Natural killer cell treated with Interleukin-12 subunit alpha and Interleukin-12 subunit beta and Interleukin-15 and Interleukin-18, amount 100 ng/mL, for 72 hours (primary cell): ENCODE measurements around the gene ZNF839. TPM values are rescaled to one million over a fixed set of nuclear protein-coding genes. Genes with fewer than 3 reads are reported as not detected.
A peak's percentile ranks its signal among the peaks of the same experiment; 100 is the strongest.
"Not testable (repeated sequence)": the region's sequence is repeated elsewhere in the genome, so short reads cannot be mapped to it uniquely, and the experiment has no call there.

Experiments used
- ATAC-seq, 2 donors: fragments of 150-1000 bp; cut with Tn5 transposase in 1 of 2; sonication (Bioruptor Pico), chemical (Tn5 transposase) in 1 of 2; 2 replicates each; pipeline ENCODE4 v1.10.0; 2021
- DNase-seq: peaks from one replicate; pipeline ENCODE4 v3.0.0; 2022; ENCODE audit warnings: low spot score
- H3K27ac Mint-ChIP-seq, 2 donors: 1 replicate in 1 of 2; 2 replicates in 1 of 2; pipeline ENCODE4 v1.8.0; 2022; ENCODE audit warnings: mixed read lengths in 2 of 2, mild to moderate bottlenecking in 1 of 2, moderate library complexity in 1 of 2
- H3K27me3 Mint-ChIP-seq, 2 donors: 1 replicate in 1 of 2; 2 replicates in 1 of 2; pipeline ENCODE4 v1.8.0; 2022; ENCODE audit warnings: mixed read lengths in 2 of 2
- H3K36me3 Mint-ChIP-seq: one replicate; pipeline ENCODE4 v1.8.0; 2022; ENCODE audit warnings: mixed read lengths
- H3K4me1 Mint-ChIP-seq, 2 donors: 1 replicate in 1 of 2; 2 replicates in 1 of 2; pipeline ENCODE4 v1.8.0; 2022; ENCODE audit warnings: low read depth in 2 of 2, mixed read lengths in 2 of 2, mild to moderate bottlenecking in 1 of 2
- H3K4me3 Mint-ChIP-seq: one replicate; pipeline ENCODE4 v1.8.0; 2022; ENCODE audit warnings: mixed read lengths
- H3K9me3 Mint-ChIP-seq: 2 replicates; pipeline ENCODE4 v1.8.0; 2022; ENCODE audit warnings: mixed read lengths
- total RNA-seq, 2 donors: library from RNA; stranded (reverse); gene quantifications; one replicate each; pipeline ENCODE4 v1.2.3, GENCODE V29; 2022

The ZNF839 gene
- total RNA-seq, 2 donors from 2014 or later = 10.5 to 23.8 TPM

DNA sequence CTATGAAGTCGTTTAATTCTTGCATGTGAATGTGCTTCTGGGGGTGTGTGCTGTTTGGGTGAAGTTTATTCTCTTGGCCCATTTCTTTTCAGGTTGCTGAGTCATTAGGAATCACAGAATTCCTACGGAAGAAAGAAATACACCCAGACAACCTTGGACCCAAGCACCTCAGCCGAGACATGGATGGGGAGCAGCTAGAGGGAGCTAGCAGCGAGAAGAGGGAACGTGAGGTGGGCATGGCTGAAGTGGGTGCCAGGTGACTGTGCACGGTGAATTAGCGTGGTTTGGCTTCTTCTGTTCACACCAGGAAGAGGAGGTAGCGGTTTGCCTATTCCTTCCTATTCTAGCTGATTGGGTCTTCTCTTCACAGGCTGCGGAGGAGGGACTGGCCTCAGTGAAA lies 19.2 kb downstream of the ZNF839 start:
- Mint-ChIP-seq H3K36me3 (peaks cover 4% of the 10 kb centered on the region), H3K27ac (no peak overlapping the region), H3K27me3 (no peaks in the 10 kb centered on the region), H3K4me3 (no peak overlapping the region), H3K9me3 (no peaks in the 10 kb centered on the region), H3K4me1 (no peaks in the 10 kb centered on the region)
- ATAC-seq (no peak), DNase-seq (no peak)

DNA sequence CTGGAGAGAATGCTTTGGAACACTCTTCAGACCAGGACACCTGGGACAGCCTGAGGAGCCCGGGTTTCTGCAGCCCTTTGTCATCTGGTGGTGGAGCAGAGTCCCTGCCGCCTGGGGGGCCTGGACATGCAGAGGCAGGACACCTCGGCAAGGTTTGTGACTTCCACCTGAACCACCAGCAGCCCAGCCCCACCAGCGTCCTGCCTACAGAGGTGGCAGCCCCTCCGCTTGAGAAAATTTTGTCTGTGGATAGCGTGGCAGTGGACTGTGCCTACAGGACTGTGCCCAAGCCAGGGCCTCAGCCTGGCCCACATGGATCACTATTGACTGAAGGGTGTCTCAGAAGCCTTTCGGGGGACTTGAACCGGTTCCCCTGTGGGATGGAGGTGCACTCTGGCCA lies 22.0 kb downstream of the ZNF839 start:
- H3K4me1 Mint-ChIP-seq = no peaks in the 10 kb centered on the region
- H3K27ac Mint-ChIP-seq = no peak overlapping the region
- ATAC-seq (no peak), DNase-seq (no peak)
- no peak overlapping the region for H3K4me3 Mint-ChIP-seq
- no peaks in the 10 kb centered on the region for H3K27me3 Mint-ChIP-seq
- peaks cover 8% of the 10 kb centered on the region for H3K36me3 Mint-ChIP-seq
- H3K9me3 Mint-ChIP-seq = no peaks in the 10 kb centered on the region

DNA sequence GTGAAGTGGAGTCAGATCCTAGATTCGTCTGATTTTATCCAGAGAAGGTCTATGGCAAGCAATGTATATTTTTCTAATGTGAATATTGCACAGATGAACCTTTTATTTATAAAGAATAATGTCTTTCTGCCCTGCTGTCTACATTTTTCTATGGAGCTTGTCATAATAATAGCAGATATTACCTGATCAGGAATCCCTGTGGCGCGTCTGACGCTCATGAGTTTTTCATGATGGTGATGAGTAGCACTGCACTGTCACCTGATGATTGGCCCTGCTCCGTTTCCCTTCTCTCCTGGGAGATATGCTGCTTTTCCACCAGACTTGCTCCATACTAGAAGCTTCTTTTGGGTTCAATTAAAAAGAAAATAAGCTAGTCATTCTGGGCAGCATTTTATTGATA lies 22.7 kb downstream of the ZNF839 start:
- H3K9me3 Mint-ChIP-seq = no peaks in the 10 kb centered on the region
- H3K27ac Mint-ChIP-seq = no peak overlapping the region
- H3K4me3 Mint-ChIP-seq = no peak overlapping the region
- no peak for ATAC-seq
- DNase-seq = no peak
- peaks cover 8% of the 10 kb centered on the region for H3K36me3 Mint-ChIP-seq
- H3K27me3 Mint-ChIP-seq = no peaks in the 10 kb centered on the region
- no peaks in the 10 kb centered on the region for H3K4me1 Mint-ChIP-seq

DNA sequence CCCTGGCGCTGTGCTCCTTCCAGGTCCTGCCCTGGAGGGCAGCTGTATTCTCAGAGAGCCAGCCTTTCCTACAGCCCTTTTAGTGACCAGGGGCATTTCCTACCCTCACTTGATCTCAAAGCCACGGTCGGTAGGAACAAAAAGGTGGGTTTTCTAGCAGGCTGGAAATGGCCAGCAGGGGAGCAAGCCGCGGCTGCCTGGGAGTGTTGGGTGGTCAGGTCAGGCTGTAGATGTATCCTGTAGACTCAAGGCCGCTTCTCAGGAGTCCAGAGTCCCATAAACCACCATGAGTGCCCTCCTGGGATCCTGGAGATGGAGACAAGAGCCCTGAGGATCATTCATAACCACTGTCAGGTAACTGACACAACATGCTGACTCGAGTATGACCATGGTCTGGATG lies 24.5 kb downstream of the ZNF839 start:
- peaks cover 8% of the 10 kb centered on the region for H3K36me3 Mint-ChIP-seq
- no peaks in the 10 kb centered on the region for H3K9me3 Mint-ChIP-seq
- H3K27me3 Mint-ChIP-seq = no peaks in the 10 kb centered on the region
- DNase-seq = no peak
- no peak overlapping the region for H3K4me3 Mint-ChIP-seq
- H3K27ac Mint-ChIP-seq = no peak overlapping the region
- no peak for ATAC-seq
- no peaks in the 10 kb centered on the region for H3K4me1 Mint-ChIP-seq

DNA sequence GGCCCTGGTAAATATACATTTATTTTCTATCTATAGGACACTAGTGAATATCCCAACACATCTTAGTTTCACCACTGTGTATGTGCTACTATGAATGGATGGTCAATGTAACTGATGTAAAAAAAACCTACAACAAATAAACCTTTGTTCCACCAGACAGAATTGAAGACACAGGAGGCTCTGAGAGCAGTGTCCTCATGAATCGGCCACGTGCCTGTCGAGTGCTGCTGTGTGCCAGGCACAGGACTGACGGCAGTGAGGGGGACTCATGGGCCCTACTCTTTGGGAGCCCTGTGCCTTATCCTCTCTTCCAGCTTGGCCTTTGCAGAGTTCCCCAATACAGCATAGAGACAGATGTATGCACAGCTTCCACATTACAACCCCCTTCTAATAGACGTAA lies 24.9 kb downstream of the ZNF839 start:
- ATAC-seq (no peak), DNase-seq (no peak)
- H3K4me3 Mint-ChIP-seq = no peak overlapping the region
- H3K27me3 Mint-ChIP-seq = no peaks in the 10 kb centered on the region
- H3K4me1 Mint-ChIP-seq = no peaks in the 10 kb centered on the region
- peaks cover 8% of the 10 kb centered on the region for H3K36me3 Mint-ChIP-seq
- peak overlapping the region in 1 of 2 donors; percentile 62 for H3K27ac Mint-ChIP-seq
- no peaks in the 10 kb centered on the region for H3K9me3 Mint-ChIP-seq

DNA sequence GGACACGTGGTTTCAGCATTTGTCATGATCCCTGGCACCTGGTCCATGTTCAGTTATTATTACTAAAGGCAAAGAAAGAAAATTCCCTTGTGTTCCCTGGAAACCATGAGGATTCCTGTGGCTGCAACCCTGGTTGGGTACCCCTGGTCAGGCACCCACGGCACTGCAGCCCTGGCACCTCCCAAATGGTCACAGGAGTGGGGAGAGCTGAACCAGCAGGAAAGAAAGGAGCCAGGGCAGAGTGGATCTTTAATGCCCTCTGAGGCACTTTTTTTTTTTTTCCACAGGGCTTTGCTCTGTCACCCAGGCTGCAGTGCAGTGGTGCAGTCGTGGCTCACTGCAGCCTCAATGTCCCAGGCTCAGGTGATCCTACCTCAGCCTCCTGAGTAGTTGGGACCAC lies 25.7 kb downstream of the ZNF839 start:
- ATAC-seq (no peak), DNase-seq (no peak)
- no peak overlapping the region for H3K4me3 Mint-ChIP-seq
- no peaks in the 10 kb centered on the region for H3K27me3 Mint-ChIP-seq
- peaks cover 8% of the 10 kb centered on the region for H3K36me3 Mint-ChIP-seq
- H3K4me1 Mint-ChIP-seq = no peaks in the 10 kb centered on the region
- no peaks in the 10 kb centered on the region for H3K9me3 Mint-ChIP-seq
- peak overlapping the region in 1 of 2 donors; percentile 62 for H3K27ac Mint-ChIP-seq

DNA sequence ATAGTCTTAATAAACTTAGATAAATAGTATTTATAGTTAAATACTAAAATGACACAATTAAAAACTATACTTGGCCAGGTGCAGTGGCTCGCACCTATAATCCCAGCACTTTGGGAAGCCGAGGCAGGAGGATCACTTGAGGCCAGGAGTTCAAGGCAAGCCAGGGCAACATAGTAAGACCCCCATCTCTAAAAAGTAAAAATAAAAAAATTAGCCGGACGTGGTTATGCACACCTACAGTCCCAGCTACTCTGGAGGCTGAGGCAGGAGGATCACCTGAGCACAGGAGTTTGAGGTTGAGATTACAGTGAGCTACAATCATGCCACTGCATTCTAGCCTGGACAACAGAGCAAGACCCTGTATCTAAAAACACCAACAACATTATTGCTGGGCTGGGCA lies 27.1 kb downstream of the ZNF839 start:
- H3K27ac Mint-ChIP-seq = no peak overlapping the region
- H3K9me3 Mint-ChIP-seq = no peaks in the 10 kb centered on the region
- no peaks in the 10 kb centered on the region for H3K27me3 Mint-ChIP-seq
- ATAC-seq (no peak), DNase-seq (no peak)
- H3K4me1 Mint-ChIP-seq = no peaks in the 10 kb centered on the region
- H3K4me3 Mint-ChIP-seq = no peak overlapping the region
- H3K36me3 Mint-ChIP-seq = peaks cover 8% of the 10 kb centered on the region

DNA sequence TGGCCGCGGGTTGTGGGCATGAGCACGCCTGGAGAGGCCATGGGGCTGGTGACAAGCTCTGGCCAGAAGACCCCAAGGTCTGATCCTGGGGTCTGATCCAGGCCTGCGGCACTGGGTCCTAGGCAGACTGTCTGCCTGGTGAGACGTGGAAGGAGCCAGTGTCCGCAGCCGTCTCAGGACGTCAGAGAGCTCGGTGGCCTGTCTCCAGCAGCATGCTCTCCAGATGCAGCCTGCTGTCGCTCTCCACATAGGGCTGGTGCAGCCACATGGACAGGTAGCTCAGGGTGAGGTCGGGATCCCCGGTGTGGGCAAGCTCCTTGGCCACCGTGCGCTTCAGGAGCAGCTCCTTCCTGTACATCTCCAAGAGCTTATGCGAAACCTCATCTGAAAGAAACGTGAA lies 28.8 kb downstream of the ZNF839 start:
- Mint-ChIP-seq H3K4me1 (peaks cover 0 to 4% of the 10 kb centered on the region in 2 donors), H3K9me3 (no peaks in the 10 kb centered on the region), H3K27me3 (no peaks in the 10 kb centered on the region), H3K27ac (no peak overlapping the region), H3K4me3 (no peak overlapping the region), H3K36me3 (peaks cover 4% of the 10 kb centered on the region)
- ATAC-seq (no peak), DNase-seq (no peak)

DNA sequence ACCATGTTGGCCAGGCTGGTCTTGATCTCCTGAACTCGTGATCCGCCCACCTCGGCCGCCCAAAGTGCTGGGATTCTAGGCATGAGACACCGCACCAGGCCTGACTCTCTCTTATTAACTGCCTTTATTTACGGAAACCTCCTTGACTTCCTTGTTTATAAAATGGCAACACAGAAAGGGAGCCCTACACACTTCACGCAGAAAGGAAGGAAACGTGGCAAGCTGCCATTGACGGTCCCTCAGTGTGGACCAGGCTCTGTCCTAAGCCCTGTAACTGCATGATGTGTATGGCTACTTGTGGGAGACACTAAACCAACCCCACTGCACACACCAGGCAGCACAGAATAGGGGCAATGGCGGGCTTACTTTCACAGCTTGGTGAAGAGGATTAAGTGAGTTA lies 31.5 kb downstream of the ZNF839 start:
- Mint-ChIP-seq H3K4me3 (no peak overlapping the region), H3K27ac (no peak overlapping the region), H3K9me3 (no peaks in the 10 kb centered on the region), H3K27me3 (no peaks in the 10 kb centered on the region), H3K36me3 (no peaks in the 10 kb centered on the region), H3K4me1 (peaks cover 0 to 4% of the 10 kb centered on the region in 2 donors)
- ATAC-seq = no peak
- no peak for DNase-seq

DNA sequence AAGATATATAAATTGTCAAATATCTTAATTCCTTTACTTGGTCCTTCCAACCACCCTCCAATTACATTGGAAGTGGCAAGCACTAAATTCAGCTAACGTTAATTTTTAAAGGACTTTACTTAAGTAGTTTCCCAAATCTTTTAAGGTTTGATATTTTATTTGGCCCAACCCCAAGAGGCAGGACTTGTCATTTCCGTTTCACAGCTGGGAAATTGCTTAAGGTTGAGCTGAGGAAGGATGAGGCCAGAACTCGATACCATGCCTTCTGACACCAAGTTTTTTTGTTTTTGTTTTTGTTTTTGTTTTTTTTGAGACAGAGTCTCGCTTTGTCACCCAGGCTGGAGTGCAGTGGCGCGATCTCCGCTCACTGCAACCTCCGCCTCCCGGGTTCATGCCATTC lies 32.0 kb downstream of the ZNF839 start:
- not testable (repeated sequence) for ATAC-seq

DNA sequence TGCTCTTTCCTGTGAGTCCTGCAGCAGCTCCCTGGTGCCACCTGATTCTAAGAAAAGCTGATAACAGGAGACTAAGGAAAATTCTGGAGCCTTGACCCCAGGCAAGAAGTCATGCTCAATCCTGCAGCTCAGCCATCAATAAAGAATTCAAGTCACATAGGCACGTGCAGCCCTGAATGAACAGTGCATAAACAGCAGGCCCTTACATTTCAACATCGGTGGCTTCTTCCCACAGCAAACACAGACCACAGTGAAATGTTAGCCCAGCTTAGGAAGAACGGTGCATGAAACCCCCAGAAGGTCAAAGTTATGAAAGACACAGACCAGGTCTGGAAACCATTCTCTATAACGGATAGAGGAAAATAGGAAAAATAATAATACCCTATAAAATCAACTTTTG lies 32.7 kb downstream of the ZNF839 start:
- no peaks in the 10 kb centered on the region for H3K27me3 Mint-ChIP-seq
- no peak overlapping the region for H3K4me3 Mint-ChIP-seq
- H3K36me3 Mint-ChIP-seq = peaks cover 1% of the 10 kb centered on the region
- no peak for ATAC-seq
- H3K9me3 Mint-ChIP-seq = no peaks in the 10 kb centered on the region
- no peak for DNase-seq
- H3K27ac Mint-ChIP-seq = no peak overlapping the region
- H3K4me1 Mint-ChIP-seq = peaks cover 0 to 4% of the 10 kb centered on the region in 2 donors

More for the DNA sequence above, 32.0 kb downstream of the ZNF839 start:
- H3K4me1 Mint-ChIP-seq, H3K4me3 Mint-ChIP-seq, H3K36me3 Mint-ChIP-seq, DNase-seq, H3K27me3 Mint-ChIP-seq, H3K27ac Mint-ChIP-seq, H3K9me3 Mint-ChIP-seq: not testable (repeated sequence)

DNA sequence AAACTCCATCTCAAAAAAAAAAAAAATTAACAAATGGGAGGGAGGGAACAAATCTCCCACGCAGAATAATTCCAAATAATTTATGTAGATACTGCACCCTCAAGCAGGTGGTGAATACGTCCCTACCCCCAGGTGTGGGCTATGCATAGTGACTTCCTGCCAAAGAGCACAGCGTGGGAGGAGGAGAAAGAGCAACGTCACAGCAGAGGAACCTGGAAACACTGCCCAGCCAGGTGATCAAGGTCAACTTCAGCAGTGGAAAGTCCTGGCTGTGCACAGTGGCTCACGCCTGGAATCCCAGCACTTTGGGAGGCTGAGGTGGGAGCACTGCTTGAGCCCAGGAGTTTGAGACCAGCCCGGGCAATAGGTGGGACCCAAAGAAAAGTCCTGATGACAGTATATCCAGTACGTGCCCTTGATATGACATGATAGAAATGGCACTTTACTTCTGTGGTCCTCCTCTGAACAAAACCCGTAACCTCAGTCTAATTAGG lies 33.6 kb downstream of the ZNF839 start:
- DNase-seq (no peak), ATAC-seq (no peak)
- H3K27ac Mint-ChIP-seq = no peak overlapping the region
- no peaks in the 10 kb centered on the region for H3K27me3 Mint-ChIP-seq
- peaks cover 9% of the 10 kb centered on the region for H3K36me3 Mint-ChIP-seq
- H3K9me3 Mint-ChIP-seq = no peaks in the 10 kb centered on the region
- peaks cover 0 to 4% of the 10 kb centered on the region in 2 donors for H3K4me1 Mint-ChIP-seq
- no peak overlapping the region for H3K4me3 Mint-ChIP-seq

DNA sequence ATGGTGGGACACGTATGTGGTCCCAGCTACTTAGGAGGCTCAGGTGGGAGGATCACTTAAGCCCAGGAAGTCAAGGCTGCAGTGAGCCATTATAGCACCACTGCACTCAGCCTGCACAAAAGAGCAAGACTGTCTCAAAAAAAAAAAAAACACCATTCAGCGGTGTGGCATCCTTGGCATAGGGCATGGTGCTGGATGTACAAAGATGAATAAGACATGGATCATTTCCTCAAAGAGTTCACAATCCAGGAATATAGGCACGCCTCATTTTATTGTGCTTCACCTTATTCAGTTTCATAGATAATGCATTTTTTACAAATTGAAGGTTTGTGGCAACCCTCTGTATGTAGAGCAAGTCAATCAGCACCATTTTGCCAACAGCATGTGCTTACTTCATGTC lies 36.7 kb downstream of the ZNF839 start:
- Mint-ChIP-seq H3K9me3 (no peaks in the 10 kb centered on the region), H3K36me3 (peaks cover 9% of the 10 kb centered on the region), H3K4me3 (no peak overlapping the region), H3K27ac (no peak overlapping the region), H3K4me1 (peaks cover 8 to 15% of the 10 kb centered on the region in 2 donors), H3K27me3 (no peaks in the 10 kb centered on the region)
- no peak for ATAC-seq
- DNase-seq = no peak

DNA sequence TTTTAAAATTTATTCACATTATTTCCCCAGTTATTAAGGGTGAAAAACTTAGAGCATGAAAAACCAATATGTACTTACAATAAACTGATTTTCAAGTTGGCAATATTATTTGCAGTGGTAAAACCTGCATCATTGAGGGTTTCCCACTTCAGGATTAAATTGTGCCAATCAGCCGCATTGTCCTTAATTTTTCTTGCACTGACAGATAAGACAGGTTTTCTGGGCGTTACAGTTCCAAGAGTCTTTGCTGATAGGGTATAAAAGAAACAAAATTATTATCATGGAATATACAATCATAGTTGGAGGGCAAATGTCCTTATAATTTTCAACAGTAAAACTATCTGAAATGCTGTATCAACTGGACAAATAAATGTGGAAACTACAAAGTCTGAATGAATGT lies 39.8 kb downstream of the ZNF839 start:
- H3K4me1 Mint-ChIP-seq = peaks cover 15 to 17% of the 10 kb centered on the region in 2 donors
- H3K36me3 Mint-ChIP-seq = peaks cover 9% of the 10 kb centered on the region
- H3K27me3 Mint-ChIP-seq = no peaks in the 10 kb centered on the region
- H3K27ac Mint-ChIP-seq = no peak overlapping the region
- no peaks in the 10 kb centered on the region for H3K9me3 Mint-ChIP-seq
- DNase-seq (no peak), ATAC-seq (no peak)
- H3K4me3 Mint-ChIP-seq = no peak overlapping the region

DNA sequence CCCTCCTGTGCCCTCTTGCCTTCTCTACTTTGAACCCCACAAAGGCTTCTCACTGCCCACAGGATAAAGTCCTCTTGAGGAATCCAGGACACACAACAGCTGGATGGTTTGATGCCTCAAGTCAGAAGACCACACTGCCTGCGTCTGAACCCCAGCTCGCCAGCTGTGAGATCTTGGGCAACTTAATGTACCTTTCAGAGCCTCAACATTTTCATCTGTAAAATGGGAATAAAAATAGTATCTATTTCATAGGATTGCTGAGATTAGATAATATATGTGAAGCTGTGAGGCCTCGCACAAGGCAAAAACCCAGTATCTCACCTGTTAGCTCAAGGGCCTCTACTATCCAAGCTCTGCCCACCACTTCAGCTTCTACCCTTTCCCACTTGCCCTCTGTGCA lies 40.8 kb downstream of the ZNF839 start:
- DNase-seq (no peak), ATAC-seq (no peak)
- Mint-ChIP-seq H3K4me1 (peaks cover 15 to 17% of the 10 kb centered on the region in 2 donors), H3K27ac (no peak overlapping the region), H3K36me3 (peaks cover 9% of the 10 kb centered on the region), H3K9me3 (no peaks in the 10 kb centered on the region), H3K27me3 (no peaks in the 10 kb centered on the region), H3K4me3 (no peak overlapping the region)
